AG04450 (cell line): ENCODE results near the gene KIAA1671. TPM values are rescaled to one million over a fixed set of nuclear protein-coding genes. Genes with fewer than 3 reads are reported as not detected.
"Not testable (repeated sequence)": the region's sequence is repeated elsewhere in the genome, so short reads cannot be mapped to it uniquely, and the experiment has no call there.

Source experiments
- CTCF ChIA-PET: fragments of 300-600, 350-600 bp; formaldehyde crosslinking; extraction: SDS; loops from one replicate; lab custom pipeline; 2022; ENCODE audit warnings: antibody characterized with exemption, inconsistent platforms; lab: Charles Lee
- POLR2A ChIA-PET: fragments of 350-600 bp; formaldehyde crosslinking; extraction: SDS; loops from one replicate; lab custom pipeline; 2021; ENCODE audit warnings: antibody characterized with exemption, inconsistent platforms; lab: Yijun Ruan, JAX
- DNase-seq: peaks from one replicate; pipeline ENCODE4 v3.0.0-alpha.2; 2011; ENCODE audit warnings: low read depth, low spot score
- H3K27ac ChIP-seq: one replicate; pipeline ENCODE4 v1.5.1; 2012; ENCODE audit warnings: low read depth, low read length, control low read depth
- H3K27me3 ChIP-seq: one replicate; pipeline ENCODE4 v1.6.0; 2012; ENCODE audit warnings: low read length; ENCODE audit not compliant: control insufficient read depth, insufficient read depth
- H3K4me3 ChIP-seq: 2 replicates; pipeline ENCODE4 v1.5.1; 2011; ENCODE audit warnings: mild to moderate bottlenecking, low read depth, low read length, control low read depth
- H3K9me3 ChIP-seq: 2 replicates; pipeline ENCODE4 v1.5.1; 2012; ENCODE audit warnings: low read length; ENCODE audit not compliant: control insufficient read depth, insufficient read depth
- polyA minus RNA-seq: library from RNA; depleted of rRNA, polyadenylated mRNA; stranded (reverse); fragments of >200 nt; gene quantifications from 2 replicates; pipeline ENCODE4 v1.2.3, GENCODE V29; 2011; rRNA and poly(A)+ RNA removed
- polyA plus RNA-seq: library from polyadenylated mRNA; depleted of rRNA; stranded (reverse); fragments of >200 nt; gene quantifications from 2 replicates; pipeline ENCODE4 v1.2.3, GENCODE V29; 2011; rRNA removed
- TF ChIP-seq, protein P1 (sequence below): IDR thresholded peaks from 2 replicates; pipeline ENCODE4 v1.5.1; 2011; ENCODE audit warnings: low read depth, low read length, control low read depth, inconsistent platforms

Gene KIAA1671
- polyA plus RNA-seq = 0.01 and 0.02 TPM in 2 replicates
- polyA minus RNA-seq = 0.05 TPM in 1 of 2 replicates, not detected in the other

- POLR2A ChIA-PET = no interaction called here
- CTCF ChIA-PET = interaction anchor here (1.2 kb wide), 1 partner anchor 14 kb away, joined by 4 read pairs; no protein-coding TSS in a partner anchor
- Histone ChIP-seq H3K4me3 (peak within 1 kb of the TSS; percentile 61), H3K27ac (no peak within 1 kb of the TSS), H3K27me3 (peaks cover 16% of the 10 kb centered on the region), H3K9me3 (no peaks in the 10 kb centered on the region; the same call in 1 of the 2 replicates)
- no peak for DNase-seq
- TF ChIP-seq, protein P1, sequence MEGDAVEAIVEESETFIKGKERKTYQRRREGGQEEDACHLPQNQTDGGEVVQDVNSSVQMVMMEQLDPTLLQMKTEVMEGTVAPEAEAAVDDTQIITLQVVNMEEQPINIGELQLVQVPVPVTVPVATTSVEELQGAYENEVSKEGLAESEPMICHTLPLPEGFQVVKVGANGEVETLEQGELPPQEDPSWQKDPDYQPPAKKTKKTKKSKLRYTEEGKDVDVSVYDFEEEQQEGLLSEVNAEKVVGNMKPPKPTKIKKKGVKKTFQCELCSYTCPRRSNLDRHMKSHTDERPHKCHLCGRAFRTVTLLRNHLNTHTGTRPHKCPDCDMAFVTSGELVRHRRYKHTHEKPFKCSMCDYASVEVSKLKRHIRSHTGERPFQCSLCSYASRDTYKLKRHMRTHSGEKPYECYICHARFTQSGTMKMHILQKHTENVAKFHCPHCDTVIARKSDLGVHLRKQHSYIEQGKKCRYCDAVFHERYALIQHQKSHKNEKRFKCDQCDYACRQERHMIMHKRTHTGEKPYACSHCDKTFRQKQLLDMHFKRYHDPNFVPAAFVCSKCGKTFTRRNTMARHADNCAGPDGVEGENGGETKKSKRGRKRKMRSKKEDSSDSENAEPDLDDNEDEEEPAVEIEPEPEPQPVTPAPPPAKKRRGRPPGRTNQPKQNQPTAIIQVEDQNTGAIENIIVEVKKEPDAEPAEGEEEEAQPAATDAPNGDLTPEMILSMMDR = peak; percentile 72
These were observed at the start of gene KIAA1671 for GRCh38 chr22:24951942-24952836. Gene KIAA1671 (plus strand): TSS chr22:24952716. CDS start chr22:25028000, 75,284 bp downstream.

GRCh38 chr22:24905909-24906308, 46.6 kb upstream of the KIAA1671 start:
- CTCF ChIA-PET = no interaction called here
- H3K4me3 ChIP-seq = no peak overlapping the region
- peaks cover 10% of the 10 kb centered on the region for H3K9me3 ChIP-seq
- POLR2A ChIA-PET = no interaction called here
- H3K27me3 ChIP-seq = no peaks in the 10 kb centered on the region
- TF ChIP-seq, protein P1 = no peak
- no peak for DNase-seq
- H3K27ac ChIP-seq = no peak overlapping the region

- POLR2A ChIA-PET, H3K4me3 ChIP-seq, H3K27ac ChIP-seq, CTCF ChIA-PET, H3K27me3 ChIP-seq, DNase-seq, H3K9me3 ChIP-seq: not testable (repeated sequence)
These were observed 45.4 kb upstream of the KIAA1671 start for GRCh38 chr22:24907101-24907500.

GRCh38 chr22:24920029-24920428, 32.5 kb upstream of the KIAA1671 start:
- TF ChIP-seq, protein P1 = no peak
- H3K27me3 ChIP-seq = no peaks in the 10 kb centered on the region
- no peaks in the 10 kb centered on the region; the same call in 1 of the 2 replicates for H3K9me3 ChIP-seq
- no peak overlapping the region for H3K4me3 ChIP-seq
- CTCF ChIA-PET = no interaction called here
- no peak for DNase-seq
- no peak overlapping the region for H3K27ac ChIP-seq
- POLR2A ChIA-PET = no interaction called here

DNA sequence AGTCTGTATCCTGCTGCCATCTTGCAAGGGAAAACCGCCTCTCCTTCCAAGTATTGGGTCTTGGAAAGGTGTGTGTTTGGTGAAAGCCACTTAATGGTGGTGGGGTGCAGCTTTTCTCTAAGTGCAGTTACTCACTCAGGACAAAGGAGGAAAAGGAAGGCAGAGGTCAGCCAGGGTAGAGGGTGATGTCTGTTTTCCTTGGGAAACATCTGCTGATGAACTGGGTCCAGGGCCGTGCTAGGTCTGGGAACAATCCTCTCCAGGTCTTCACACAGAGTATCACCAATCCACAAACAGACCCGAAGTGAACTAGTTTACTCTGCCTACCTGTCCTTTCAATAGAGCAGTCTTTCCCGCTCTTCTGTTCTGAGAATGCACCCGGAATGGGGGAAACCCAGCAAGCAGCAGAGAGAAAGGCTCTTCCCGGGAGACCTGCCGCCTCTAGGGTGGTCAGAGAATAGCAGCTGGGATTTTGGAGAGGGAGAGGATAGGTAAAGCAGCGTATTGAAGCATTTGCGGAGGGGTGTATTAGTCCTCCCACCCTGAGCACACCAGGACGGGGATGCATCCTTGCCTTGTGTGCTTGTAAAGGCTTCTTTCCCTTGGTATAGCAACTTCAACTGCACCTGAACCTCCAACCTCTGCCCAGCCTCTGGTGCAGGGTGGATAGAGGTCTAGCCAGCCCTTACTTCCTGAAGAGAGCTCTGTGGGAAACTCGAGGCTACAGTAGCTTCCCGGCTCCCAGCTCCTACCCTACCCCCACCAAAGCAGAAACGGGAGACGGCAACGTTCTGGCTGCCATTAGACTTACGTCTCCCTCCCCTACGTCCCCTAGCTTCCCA, 26.7 kb upstream of the KIAA1671 start:
- Histone ChIP-seq H3K9me3 (no peaks in the 10 kb centered on the region; the same call in 1 of the 2 replicates), H3K27me3 (no peaks in the 10 kb centered on the region), H3K27ac (no peak overlapping the region), H3K4me3 (no peak overlapping the region)
- no peak for DNase-seq
- POLR2A ChIA-PET = no interaction called here
- TF ChIP-seq, protein P1 = no peak
- CTCF ChIA-PET = no interaction called here
